SKM-1 treated with dmso at 0.1 percent for 144 hours (cell line): ENCODE data around the gene ZNF695.
A peak's percentile ranks its signal among the peaks of the same experiment; 100 is the strongest.

ENCODE experiments used
- DNase-seq: peaks from one replicate; lab custom pipeline; 2025; ENCODE audit not compliant: unreplicated experiment; lab: John Stamatoyannopoulos, UW

The ZNF695 gene

GRCh38 chr1:246959944-246960693 is 47.7 kb downstream of the ZNF695 start:
- peak; percentile 96 for DNase-seq

GRCh38 chr1:246954126-246954525 is 53.7 kb downstream of the ZNF695 start:
- no peak for DNase-seq

GRCh38 chr1:246951413-246951812 is 56.4 kb downstream of the ZNF695 start:
- no peak for DNase-seq

GRCh38 chr1:246949956-246950355 is 57.9 kb downstream of the ZNF695 start:
- no peak for DNase-seq

GRCh38 chr1:246947255-246947654 is 60.6 kb downstream of the ZNF695 start:
- no peak for DNase-seq

GRCh38 chr1:246946366-246946765 is 61.5 kb downstream of the ZNF695 start:
- DNase-seq, result no peak
